OCI-LY7 (cell line): ENCODE measurements around the gene PLK5.

Source experiments
- EZH2phosphoT487 ChIP-seq: fragments of 200-600 bp; sonication (generic); IDR thresholded peaks from 2 replicates; pipeline ENCODE4 v1.6.1; 2018; ENCODE audit warnings: low read depth, borderline replicate concordance, mild to moderate bottlenecking, mixed run types, antibody characterized with exemption, low read length, moderate library complexity, mixed read lengths
- TF ChIP-seq, protein P1 (sequence below): fragments of 200-600 bp; sonication (generic); conservative IDR thresholded peaks from 2 replicates; pipeline ENCODE4 v1.5.1; 2014; ENCODE audit warnings: mild to moderate bottlenecking, antibody characterized with exemption, low read length, moderate library complexity, mixed read lengths

DNA sequence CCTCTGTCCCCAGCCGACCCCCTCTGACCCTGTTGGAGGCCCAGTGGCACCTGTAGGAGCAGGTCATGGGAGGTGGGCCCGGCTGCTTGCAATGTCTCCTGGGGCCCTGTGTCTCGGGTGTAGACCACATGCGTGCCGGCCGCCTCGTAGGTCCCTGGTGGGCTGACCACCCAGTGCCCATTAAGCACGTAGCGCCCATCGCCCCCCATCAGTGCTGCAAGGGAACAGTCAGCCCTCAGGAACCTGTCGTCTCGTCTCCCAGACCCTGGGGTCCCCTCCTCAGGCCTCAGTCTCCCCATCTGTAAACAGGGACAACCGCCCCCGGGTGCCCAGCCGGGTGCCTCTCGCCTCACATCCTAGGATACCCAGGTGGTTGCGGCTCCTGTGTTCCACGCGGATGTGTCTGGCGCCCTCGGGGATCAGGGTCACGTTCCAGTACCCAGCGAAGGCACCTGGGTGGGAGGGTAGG lies 16.7 kb upstream of the PLK5 start:
- TF ChIP-seq, protein P1, sequence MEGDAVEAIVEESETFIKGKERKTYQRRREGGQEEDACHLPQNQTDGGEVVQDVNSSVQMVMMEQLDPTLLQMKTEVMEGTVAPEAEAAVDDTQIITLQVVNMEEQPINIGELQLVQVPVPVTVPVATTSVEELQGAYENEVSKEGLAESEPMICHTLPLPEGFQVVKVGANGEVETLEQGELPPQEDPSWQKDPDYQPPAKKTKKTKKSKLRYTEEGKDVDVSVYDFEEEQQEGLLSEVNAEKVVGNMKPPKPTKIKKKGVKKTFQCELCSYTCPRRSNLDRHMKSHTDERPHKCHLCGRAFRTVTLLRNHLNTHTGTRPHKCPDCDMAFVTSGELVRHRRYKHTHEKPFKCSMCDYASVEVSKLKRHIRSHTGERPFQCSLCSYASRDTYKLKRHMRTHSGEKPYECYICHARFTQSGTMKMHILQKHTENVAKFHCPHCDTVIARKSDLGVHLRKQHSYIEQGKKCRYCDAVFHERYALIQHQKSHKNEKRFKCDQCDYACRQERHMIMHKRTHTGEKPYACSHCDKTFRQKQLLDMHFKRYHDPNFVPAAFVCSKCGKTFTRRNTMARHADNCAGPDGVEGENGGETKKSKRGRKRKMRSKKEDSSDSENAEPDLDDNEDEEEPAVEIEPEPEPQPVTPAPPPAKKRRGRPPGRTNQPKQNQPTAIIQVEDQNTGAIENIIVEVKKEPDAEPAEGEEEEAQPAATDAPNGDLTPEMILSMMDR: no peak
- TF ChIP-seq EZH2phosphoT487: no peak
